Tibial artery (tissue), 4 donors: ENCODE data around the gene C4orf36.

Source experiments
- DNase-seq, 2 donors: peaks; one replicate each; pipeline ENCODE4 v3.0.0-alpha.2; 2019
- H3K27ac ChIP-seq, 2 donors: fragments of 200-600 bp; sonication (generic) in 1 of 2; 1 replicate in 1 of 2; 2 replicates in 1 of 2; pipeline ENCODE4 v1.5.1; 2018 to 2019; ENCODE audit warnings: mild to moderate bottlenecking in 1 of 2
- H3K27me3 ChIP-seq, 2 donors: fragments of 200-600 bp; sonication (generic) in 1 of 2; one replicate each; pipeline versions ENCODE4 v1.5.1 to v1.6.0; 2016 to 2019
- H3K36me3 ChIP-seq, 3 donors: fragments of 200-600 bp; sonication (generic) in 2 of 3; one replicate each; pipeline ENCODE4 v1.5.1; 2016 to 2019; ENCODE audit warnings: mild to moderate bottlenecking in 2 of 3
- H3K4me1 ChIP-seq, 4 donors: fragments of 200-600 bp; sonication (generic) in 2 of 4; 1 replicate in 3 of 4; 2 replicates in 1 of 4; pipeline ENCODE4 v1.5.1; 2016 to 2019
- H3K4me3 ChIP-seq, 2 donors: fragments of 200-600 bp; sonication (generic) in 1 of 2; 1 replicate in 1 of 2; 2 replicates in 1 of 2; pipeline ENCODE4 v1.5.1; 2018 to 2019; ENCODE audit warnings: mild to moderate bottlenecking in 2 of 2
- H3K9me3 ChIP-seq, 3 donors: fragments of 200-600 bp; sonication (generic) in 1 of 3; one replicate each; pipeline ENCODE4 v1.5.1; 2016 to 2019
- CTCF ChIP-seq, 2 experiments: fragments of 200-600 bp in 1 of 2; fragments of 450-650 bp in 1 of 2; IDR thresholded peaks; one replicate each; pipeline ENCODE4 v1.5.1; 2017 to 2019; ENCODE audit warnings: antibody characterized with exemption in 2 of 2, mild to moderate bottlenecking in 1 of 2, moderate library complexity in 1 of 2
- intact Hi-C: fragments of 100-400 bp; cut with DNase I; formaldehyde crosslinking; loops from one replicate; pipeline ENCODE4 v1.15.0; 2023; ENCODE audit warnings: low total_unique reads

C4orf36 gene

GRCh38 chr4:86935853-86936733 lies 43.9 kb upstream of the C4orf36 start:
- H3K27ac ChIP-seq: peak overlapping the region; percentile 88 to 96
- H3K4me1 ChIP-seq: peaks cover 0 to 61% (median 34%) of the 10 kb centered on the region in 4 donors
- peak overlapping the region; percentile 84 to 91 for H3K4me3 ChIP-seq
- intact Hi-C loops: loop anchor here (5.0 kb wide), 1 partner anchor 71 kb away; no protein-coding TSS in a partner anchor
- no peak for TF ChIP-seq CTCF (IDR thresholded peaks at IDR 0.05)
- H3K9me3 ChIP-seq: no peaks in the 10 kb centered on the region
- DNase-seq: peak; percentile 73 to 84
- peaks cover 0 to 5% (median 0%) of the 10 kb centered on the region in 3 donors for H3K36me3 ChIP-seq
- no peaks in the 10 kb centered on the region for H3K27me3 ChIP-seq

GRCh38 chr4:86935566-86935852 lies 43.3 kb upstream of the C4orf36 start:
- Histone ChIP-seq H3K36me3 (peaks cover 0 to 6% (median 0%) of the 10 kb centered on the region in 3 donors), H3K27me3 (no peaks in the 10 kb centered on the region), H3K4me3 (peak overlapping the region; percentile 84 to 91), H3K4me1 (peaks cover 0 to 55% (median 33%) of the 10 kb centered on the region in 4 donors), H3K27ac (peak overlapping the region; percentile 88 to 96), H3K9me3 (no peaks in the 10 kb centered on the region)
- TF ChIP-seq CTCF (IDR thresholded peaks at IDR 0.05): no peak
- DNase-seq: peak; percentile 49 to 80
- intact Hi-C loops: loop anchor here (5.0 kb wide), 1 partner anchor 72 kb away; no protein-coding TSS in a partner anchor

- Histone ChIP-seq H3K27ac (peak within 1 kb of the TSS; percentile 88 to 96), H3K4me1 (peaks cover 0 to 49% (median 28%) of the 10 kb centered on the region in 4 donors), H3K27me3 (no peaks in the 10 kb centered on the region), H3K9me3 (no peaks in the 10 kb centered on the region), H3K4me3 (peak within 1 kb of the TSS; percentile 84 to 91), H3K36me3 (peaks cover 0 to 6% (median under 1%) of the 10 kb centered on the region in 3 donors)
- TF ChIP-seq CTCF (IDR thresholded peaks at IDR 0.05): peak; percentile 29 to 45
- DNase-seq: peak; percentile 89 to 98
- intact Hi-C loops: loop anchor here (5.0 kb wide), 1 partner anchor 72 kb away; no protein-coding TSS in a partner anchor
Observed at GRCh38 chr4:86934771-86935565, 42.7 kb upstream of the C4orf36 start, which contains the start of gene AFF1. TSS of gene AFF1 (plus strand) at chr4:86935011. CDS start at chr4:86948534, 13,523 bp downstream.

GRCh38 chr4:86934147-86934770 lies 42.0 kb upstream of the C4orf36 start:
- TF ChIP-seq CTCF (IDR thresholded peaks at IDR 0.05): no peak
- Histone ChIP-seq H3K27ac (peak overlapping the region; percentile 88 to 96), H3K27me3 (no peaks in the 10 kb centered on the region), H3K4me1 (peaks cover 0 to 42% (median 21%) of the 10 kb centered on the region in 4 donors), H3K4me3 (peak overlapping the region; percentile 84 to 91), H3K36me3 (peaks cover 0 to 6% (median 6%) of the 10 kb centered on the region in 3 donors), H3K9me3 (no peaks in the 10 kb centered on the region)
- intact Hi-C loops: no loop called here
- DNase-seq: no peak
